H1 (cell line): ENCODE results near the gene TRPV2. TPM values are rescaled to one million over a fixed set of nuclear protein-coding genes. Genes with fewer than 3 reads are reported as not detected.

Experiments
- CTCF ChIA-PET: fragments of 300-600 bp; sonication (Branson Sonifier 250); formaldehyde crosslinking; loops from one replicate; lab custom pipeline; 2021; ENCODE audit not compliant: partially characterized antibody; lab: Charles Lee
- POLR2A ChIA-PET: fragments of 300-600 bp; sonication (Branson Sonifier 250); formaldehyde crosslinking; loops from one replicate; lab custom pipeline; 2021; ENCODE audit warnings: inconsistent platforms; ENCODE audit not compliant: partially characterized antibody; lab: Charles Lee
- DNase-seq, 2 experiments: peaks; one replicate each; pipeline versions ENCODE4 v3.0.0 to v3.0.0-alpha.2; 2010 to 2022; ENCODE audit warnings: low spot score in 2 of 2, low read depth in 1 of 2, mixed read lengths in 1 of 2
- FAIRE-seq: peaks from 2 replicates; lab custom pipeline; 2011; peaks lifted over from hg19 to GRCh38; lab: Jason Lieb, UNC
- H2AFZ ChIP-seq: 2 replicates; pipeline ENCODE4 v1.8.1; 2012; ENCODE audit warnings: low read length, inconsistent platforms
- H2AK5ac ChIP-seq: 2 replicates; pipeline ENCODE4 v1.6.1; 2013; ENCODE audit warnings: low read depth, low read length
- H2BK120ac ChIP-seq: replicated peaks from 2 replicates; pipeline ENCODE3; 2013; ENCODE audit warnings: low read depth, low read length, inconsistent platforms
- H2BK12ac ChIP-seq: 2 replicates; pipeline ENCODE4 v1.6.1; 2013; ENCODE audit warnings: low read depth, low read length
- H2BK15ac ChIP-seq: 2 replicates; pipeline ENCODE4 v1.6.1; 2013; ENCODE audit warnings: low read length
- H2BK20ac ChIP-seq: 2 replicates; pipeline ENCODE4 v1.6.1; 2013; ENCODE audit warnings: low read length
- H2BK5ac ChIP-seq: 2 replicates; pipeline ENCODE4 v1.6.1; 2013; ENCODE audit warnings: low read depth, low read length
- H3K14ac ChIP-seq: 2 replicates; pipeline ENCODE4 v1.6.1; 2013; ENCODE audit warnings: inconsistent platforms; ENCODE audit not compliant: insufficient read length
- H3K18ac ChIP-seq: 2 replicates; pipeline ENCODE4 v1.6.1; 2013; ENCODE audit warnings: low read length; ENCODE audit errors: extremely low read depth
- H3K23ac ChIP-seq: 2 replicates; pipeline ENCODE4 v1.6.1; 2013; ENCODE audit warnings: inconsistent platforms; ENCODE audit not compliant: insufficient read length
- H3K23me2 ChIP-seq: 2 replicates; pipeline ENCODE4 v1.6.1; 2013; ENCODE audit warnings: low read depth, low read length
- H3K27ac ChIP-seq: 2 replicates; pipeline ENCODE4 v1.6.1; 2011; ENCODE audit warnings: low read depth, low read length, inconsistent platforms
- H3K27me3 ChIP-seq, 4 experiments: replicated peaks in 1 of 4; 1 replicate in 1 of 4; 2 replicates in 3 of 4; pipeline versions ENCODE4 v1.6.1 to v1.8.1; 2011 to 2013; ENCODE audit warnings: low read length in 3 of 4, mild to moderate bottlenecking in 3 of 4, inconsistent platforms in 2 of 4, mixed read lengths in 2 of 4, moderate library complexity in 1 of 4; ENCODE audit not compliant: control insufficient read depth in 3 of 4, insufficient read depth in 3 of 4; ENCODE audit errors: extremely low read depth in 1 of 4
- H3K36me3 ChIP-seq, 4 experiments: 2 replicates each; pipeline versions ENCODE4 v1.6.1 to v1.8.1; 2011 to 2013; ENCODE audit warnings: mild to moderate bottlenecking in 4 of 4, low read length in 3 of 4, moderate library complexity in 2 of 4, control low read depth in 1 of 4, inconsistent platforms in 1 of 4; ENCODE audit not compliant: insufficient read depth in 4 of 4, control insufficient read depth in 2 of 4
- H3K4ac ChIP-seq: replicated peaks from 2 replicates; pipeline ENCODE3; 2013; ENCODE audit warnings: low read length, low read depth, mixed read lengths, inconsistent platforms; ENCODE audit not compliant: insufficient read length
- H3K4me1 ChIP-seq, 4 experiments: replicated peaks in 1 of 4; 1 replicate in 1 of 4; 2 replicates in 3 of 4; pipeline versions ENCODE4 v1.6.1 to v1.8.1; 2011 to 2013; ENCODE audit warnings: low read length in 3 of 4, inconsistent platforms in 2 of 4, mixed read lengths in 1 of 4; ENCODE audit not compliant: insufficient read depth in 4 of 4, control insufficient read depth in 3 of 4
- H3K4me2 ChIP-seq, 2 experiments: 2 replicates each; pipeline versions ENCODE4 v1.6.1 to v1.8.1; 2011 to 2013; ENCODE audit warnings: low read depth in 2 of 2, low read length in 2 of 2, control low read depth in 1 of 2, inconsistent platforms in 1 of 2, mild to moderate bottlenecking in 1 of 2; ENCODE audit not compliant: insufficient read depth in 1 of 2
- H3K4me3 ChIP-seq, 4 experiments: fragments of 200-600, 300-600 bp in 1 of 4; sonication (generic), shearing (Covaris generic), sonication (Bioruptor Twin) in 1 of 4; 2 replicates each; pipeline versions ENCODE4 v1.5.1 to v1.8.1; 2011 to 2016; ENCODE audit warnings: low read length in 4 of 4, low read depth in 3 of 4, control low read depth in 2 of 4, inconsistent platforms in 2 of 4, mild to moderate bottlenecking in 2 of 4, mixed read lengths in 1 of 4, moderate library complexity in 1 of 4; ENCODE audit not compliant: insufficient read depth in 2 of 4; ENCODE audit errors: extremely low read depth in 1 of 4
- H3K56ac ChIP-seq: replicated peaks from 2 replicates; pipeline ENCODE3; 2013; ENCODE audit warnings: low read depth, mild to moderate bottlenecking, mixed read lengths, low read length, inconsistent platforms; ENCODE audit not compliant: insufficient read length
- H3K79me1 ChIP-seq: 2 replicates; pipeline ENCODE4 v1.6.1; 2013; ENCODE audit warnings: low read depth, low read length, control low read depth
- H3K79me2 ChIP-seq, 2 experiments: 2 replicates each; pipeline versions ENCODE4 v1.6.1 to v1.8.1; 2012 to 2013; ENCODE audit warnings: low read length in 2 of 2, mild to moderate bottlenecking in 2 of 2, inconsistent platforms in 1 of 2; ENCODE audit not compliant: insufficient read depth in 2 of 2, control insufficient read depth in 1 of 2
- H3K9ac ChIP-seq, 4 experiments: replicated peaks in 1 of 4; 1 replicate in 1 of 4; 2 replicates in 3 of 4; pipeline versions ENCODE4 v1.6.1 to v1.8.1; 2011 to 2013; ENCODE audit warnings: low read depth in 3 of 4, low read length in 3 of 4, control low read depth in 2 of 4, mild to moderate bottlenecking in 2 of 4, moderate library complexity in 2 of 4, inconsistent platforms in 1 of 4; ENCODE audit errors: extremely low read depth in 1 of 4
- H3K9me3 ChIP-seq, 2 experiments: 2 replicates each; pipeline versions ENCODE4 v1.6.1 to v1.8.1; 2012 to 2013; ENCODE audit warnings: mild to moderate bottlenecking in 2 of 2, moderate library complexity in 2 of 2, control low read depth in 1 of 2, inconsistent platforms in 1 of 2, low read depth in 1 of 2, low read length in 1 of 2, mixed read lengths in 1 of 2; ENCODE audit not compliant: insufficient read depth in 2 of 2
- H4K20me1 ChIP-seq, 2 experiments: replicated peaks in 1 of 2; 2 replicates each; pipeline versions ENCODE3 to v1.8.1; 2011 to 2013; ENCODE audit warnings: inconsistent platforms in 2 of 2, low read length in 2 of 2, mild to moderate bottlenecking in 1 of 2; ENCODE audit not compliant: insufficient read depth in 2 of 2, control insufficient read depth in 1 of 2
- H4K5ac ChIP-seq: 2 replicates; pipeline ENCODE4 v1.6.1; 2013; ENCODE audit warnings: low read length, low read depth, mixed read lengths, inconsistent platforms; ENCODE audit not compliant: insufficient read length
- H4K8ac ChIP-seq: 2 replicates; pipeline ENCODE4 v1.8.0; 2013; ENCODE audit warnings: mild to moderate bottlenecking, moderate library complexity, low read length, inconsistent platforms; ENCODE audit not compliant: insufficient read depth; ENCODE audit errors: extremely low read depth
- H4K91ac ChIP-seq: replicated peaks from 2 replicates; pipeline ENCODE3; 2013; ENCODE audit warnings: low read length, mixed read lengths, inconsistent platforms; ENCODE audit not compliant: insufficient read length
- BCL11A ChIP-seq, 2 experiments: IDR thresholded peaks; one replicate each; pipeline ENCODE4 v1.6.1; 2011; ENCODE audit warnings: low read depth in 2 of 2, low read length in 2 of 2, mild to moderate bottlenecking in 2 of 2
- CBX8 ChIP-seq: fragments of 300-800, 300-1000 bp; sonication (generic); IDR thresholded peaks from 2 replicates; pipeline ENCODE4 v1.7.1; 2016; ENCODE audit warnings: low read depth, low read length, borderline replicate concordance
- CREB1 ChIP-seq: IDR thresholded peaks from 2 replicates; pipeline ENCODE4 v1.6.1; 2012; ENCODE audit warnings: inconsistent platforms
- EGR1 ChIP-seq: IDR thresholded peaks from 2 replicates; pipeline ENCODE4 v1.6.1; 2011; ENCODE audit warnings: low read depth, low read length, borderline replicate concordance
- EP300 ChIP-seq, 2 experiments: IDR thresholded peaks; 1 replicate in 1 of 2; 2 replicates in 1 of 2; pipeline ENCODE4 v1.6.1; 2011 to 2012; ENCODE audit warnings: low read depth in 2 of 2, low read length in 2 of 2, mild to moderate bottlenecking in 2 of 2, borderline replicate concordance in 1 of 2, inconsistent platforms in 1 of 2, moderate library complexity in 1 of 2
- NRF1 ChIP-seq: IDR thresholded peaks from 2 replicates; pipeline ENCODE4 v1.6.1; 2011; ENCODE audit warnings: mild to moderate bottlenecking, low read depth, low read length, improper control_type of control experiment
- PHF8 ChIP-seq: fragments of 200-600 bp; sonication (generic); conservative IDR thresholded peaks from 2 replicates; pipeline ENCODE4 v1.7.1; 2012; ENCODE audit warnings: low read depth, mild to moderate bottlenecking, inconsistent platforms, low read length, moderate library complexity
- RAD21 ChIP-seq, 2 experiments: IDR thresholded peaks in 1 of 2; conservative IDR thresholded peaks in 1 of 2; 2 replicates each; pipeline ENCODE4 v1.6.1; 2011; ENCODE audit warnings: low read depth in 2 of 2, low read length in 2 of 2, improper control_type of control experiment in 1 of 2, inconsistent platforms in 1 of 2, mild to moderate bottlenecking in 1 of 2, moderate library complexity in 1 of 2
- TAF7 ChIP-seq: optimal IDR thresholded peaks from 2 replicates; pipeline ENCODE3; 2011; ENCODE audit warnings: low read depth, mild to moderate bottlenecking, inconsistent platforms, low read length, moderate library complexity, borderline replicate concordance
- TEAD4 ChIP-seq: IDR thresholded peaks from 2 replicates; pipeline ENCODE4 v1.6.1; 2012; ENCODE audit warnings: low read depth, low read length, inconsistent platforms, mixed read lengths
- WGBS, 2 experiments: shearing (Covaris generic) in 1 of 2; methylation state at CpG; one replicate each; pipeline versions ENCODE4 v1.1.6 to v1.1.7; 2013 to 2015; ENCODE audit warnings: low lambda C conversion rate in 2 of 2, mixed read lengths in 2 of 2, inconsistent platforms in 1 of 2, low coverage in 1 of 2, missing lambda C conversion rate in 1 of 2; ENCODE audit not compliant: insufficient replicate concordance in 2 of 2, insufficient coverage in 1 of 2, insufficient read length in 1 of 2; ENCODE audit errors: extremely low coverage in 1 of 2, missing lambda C conversion rate in 1 of 2; 5-methylcytosine and 5-hydroxymethylcytosine counted together
- polyA plus RNA-seq, 7 experiments: library from polyadenylated mRNA; depleted of rRNA in 3 of 7; stranded (reverse) in 5 of 7; unstranded in 2 of 7; fragments of >200 nt in 5 of 7; fragments of 200-250 nt in 2 of 7; gene quantifications; 1 replicate in 5 of 7; 2 replicates in 1 of 7; 4 replicates in 1 of 7; pipeline versions ENCODE4 v1.2.1 to v1.2.3, GENCODE V29; 2011 to 2013; ENCODE audit warnings: missing spikeins in 2 of 7, mixed read lengths in 2 of 7
- total RNA-seq: library from RNA; stranded (reverse); fragmentation: NEBNext Ultra II Directional; extraction: Animal tissue kit (Norgen Biotek cat#: 25700); gene quantifications from 2 replicates; pipeline ENCODE4 v1.2.1, GENCODE V29; 2021

The TRPV2 gene
- total and polyA plus RNA-seq, 2 of the 8 experiments (the other 6 are each of a cell fraction or from before 2014, with no cell fraction given), result 1.7 to 2.1 TPM

GRCh38 chr17:16438557-16439302 lies 23.4 kb downstream of the TRPV2 start:
- Histone ChIP-seq H4K91ac (peak overlapping the region; percentile 86), H3K27me3 (no peaks in the 10 kb centered on the region), H2AFZ (no peak overlapping the region), H4K5ac (peak overlapping the region; percentile 89), H2BK12ac (peak overlapping the region; percentile 93), H3K23ac (no peak overlapping the region), H3K4me3 (peak overlapping the region; percentile 93 to 98 (median 96)), H2BK120ac (no peak overlapping the region), H3K79me2 (peaks cover 3 to 17% of the 10 kb centered on the region in 2 experiments; a peak in 2 of 4 replicates), H3K79me1 (peaks cover 4% of the 10 kb centered on the region; the same call in 1 of the 2 replicates), H2AK5ac (peak overlapping the region; percentile 99), H3K36me3 (peaks cover 17 to 44% (median 37%) of the 10 kb centered on the region in 4 experiments), H3K18ac (peak overlapping the region; percentile 99), H2BK20ac (peak overlapping the region; percentile 89; the same call in 1 of the 2 replicates), H3K23me2 (peaks cover 14% of the 10 kb centered on the region), H3K14ac (no peak overlapping the region), H3K4me2 (peak overlapping the region; percentile 92 to 93), H4K8ac (peak overlapping the region; percentile 87), H3K56ac (peak overlapping the region; percentile 71), H3K4me1 (peaks cover 4 to 23% (median 13%) of the 10 kb centered on the region in 4 experiments), H2BK5ac (peak overlapping the region; percentile 100), H2BK15ac (peak overlapping the region; percentile 97; the same call in 1 of the 2 replicates), H3K27ac (peak overlapping the region; percentile 93), H3K9ac (peak overlapping the region; percentile 88 to 99 (median 89)), H4K20me1 (peaks cover 0 to 20% of the 10 kb centered on the region in 2 experiments), H3K9me3 (no peaks in the 10 kb centered on the region), H3K4ac (peak overlapping the region; percentile 95)
- WGBS, 2 experiments, result 1% methylated on average over 46 of the region's 46 CpGs; no CpG with 5 or more reads in 1 of the 2 experiments
- ChIA-PET CTCF (interaction anchor here (0.9 to 3.2 kb wide), 9 partner anchors 10 to 75 kb away, joined by 3 to 16 read pairs (median 4); no protein-coding TSS in a partner anchor), POLR2A (interaction anchor here (0.6 to 9.3 kb wide), 37 partner anchors 11 to 223 kb away, joined by 3 to 204 read pairs (median 6); partner anchors contain the start of genes CENPV, LRRC75A, NCOR1 and TRPV2)
- FAIRE-seq (peak; percentile 77), DNase-seq (peak; percentile 91 to 99)
- peak; percentile 90 for TF ChIP-seq NRF1
- peak; percentile 27; the same call in 1 of the 2 replicates for TF ChIP-seq EGR1
- TF ChIP-seq TEAD4, result 0 out of 2 replicates have a peak, but pooled peaks have one; percentile 24
- no peak for TF ChIP-seq CBX8
- TF ChIP-seq TAF7, result peak; percentile 99
- TF ChIP-seq EP300 (IDR thresholded peaks at IDR 0.05; ENCODE audit: borderline replicate concordance in 1 of 2, low read depth in 2 of 2, low read length in 2 of 2), result peak in 1 of 2 experiments; percentile 99; a peak in 2 of 3 replicates
- TF ChIP-seq CREB1, result peak; percentile 66
- no peak for TF ChIP-seq BCL11A (IDR thresholded peaks at IDR 0.05; ENCODE audit: low read depth in 2 of 2, low read length in 2 of 2)
- peak; percentile 82 for TF ChIP-seq PHF8
- peak in 1 of 2 experiments; percentile 8; a peak in 1 of 4 replicates for TF ChIP-seq RAD21 (IDR thresholded peaks at IDR 0.05 in 1 of 2, conservative IDR thresholded peaks at IDR 0.05 in 1 of 2; ENCODE audit: low read depth in 2 of 2, low read length in 2 of 2)
